HL-60/S4 treated with retinoic acid at 250 ng/mL for 4 days and 3 days (cell line): ENCODE data around the gene PHC1.

ENCODE experiments used
- in situ Hi-C: fragments of 300-500 bp; cut with MboI; formaldehyde crosslinking; loops from 2 replicates; pipeline ENCODE4 v1.7.0; 2022; ENCODE audit warnings: low sequenced_read_pairs

The PHC1 gene

DNA sequence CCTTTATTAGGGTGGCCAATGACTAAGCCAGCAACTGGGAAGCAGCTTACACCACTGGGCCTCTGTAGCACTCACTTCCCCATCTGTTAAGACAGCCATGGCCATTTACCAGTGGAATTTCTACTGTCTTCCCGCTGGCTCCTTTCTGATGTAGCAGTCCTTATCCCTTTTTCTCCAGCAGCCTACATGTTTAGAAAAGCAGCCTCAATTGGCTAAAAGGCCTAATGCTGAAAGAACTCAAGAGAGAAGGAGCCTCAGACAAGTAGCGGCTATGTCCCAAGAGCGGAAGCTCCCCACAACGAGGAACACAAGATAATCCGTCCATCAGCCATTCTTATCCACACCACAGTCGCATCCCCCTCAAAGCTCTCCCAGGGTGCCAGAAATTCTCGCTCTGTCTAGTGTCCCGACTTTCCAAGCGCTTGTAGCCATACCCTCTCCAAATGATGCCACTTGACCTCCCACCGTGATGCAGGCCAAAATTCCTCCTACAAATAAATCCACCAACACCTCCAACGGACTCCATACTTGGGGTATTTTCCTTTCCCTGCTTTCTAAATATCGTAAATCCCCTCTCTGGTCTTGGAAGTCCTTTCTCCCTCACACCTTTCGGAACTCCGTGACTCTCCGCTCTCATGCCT is 34.5 kb downstream of the PHC1 start:
- in situ Hi-C loops = no loop called here

DNA sequence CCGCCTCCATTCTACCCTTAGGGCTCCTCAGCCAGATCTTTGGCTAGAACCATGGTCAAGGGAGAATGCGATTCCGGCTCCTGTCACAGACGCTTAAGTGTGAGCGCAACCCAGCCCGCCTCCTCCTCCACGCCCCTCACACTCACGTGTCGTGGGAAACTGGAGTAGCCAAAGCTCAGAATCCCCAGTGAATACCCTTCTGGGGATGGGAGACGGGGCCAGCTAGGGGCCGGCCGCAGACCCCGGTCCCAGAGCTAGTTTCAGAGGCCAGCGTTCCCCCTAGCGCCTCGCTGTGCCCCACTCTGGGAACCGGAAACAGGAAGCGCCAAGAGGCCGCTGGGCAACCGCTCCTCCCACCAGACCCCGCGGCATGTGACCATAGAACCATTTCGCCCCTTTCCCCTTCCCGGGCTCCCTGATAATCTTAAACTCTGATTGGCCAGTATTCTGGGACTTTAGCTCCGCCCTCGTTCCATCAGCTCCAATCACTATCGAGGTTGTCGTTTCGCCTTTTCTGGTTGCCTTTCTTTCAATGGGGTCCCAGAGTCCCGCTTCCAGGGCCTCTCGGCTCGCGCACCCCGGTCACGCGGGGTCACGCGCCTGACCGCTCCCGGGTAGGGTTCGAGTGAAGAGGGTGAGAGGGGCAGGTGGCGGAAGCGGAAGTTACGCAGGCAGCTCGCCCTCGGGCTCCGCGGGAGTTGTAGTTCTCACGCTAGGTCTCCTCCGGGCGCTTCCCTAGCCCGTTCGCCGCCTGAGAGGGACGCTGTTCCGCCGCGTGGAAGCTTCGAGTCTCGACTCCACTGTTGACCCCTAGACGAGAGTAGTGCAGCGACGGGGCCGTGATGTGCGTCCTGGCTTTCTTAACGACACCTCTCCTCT is 35.3 kb downstream of the PHC1 start, which contains the start of gene M6PR:
Gene M6PR (minus strand): TSS at position 304 of the 879 bp plus-strand sequence. CDS start 3,241 bp downstream, outside the sequence.
- in situ Hi-C loops = no loop called here

DNA sequence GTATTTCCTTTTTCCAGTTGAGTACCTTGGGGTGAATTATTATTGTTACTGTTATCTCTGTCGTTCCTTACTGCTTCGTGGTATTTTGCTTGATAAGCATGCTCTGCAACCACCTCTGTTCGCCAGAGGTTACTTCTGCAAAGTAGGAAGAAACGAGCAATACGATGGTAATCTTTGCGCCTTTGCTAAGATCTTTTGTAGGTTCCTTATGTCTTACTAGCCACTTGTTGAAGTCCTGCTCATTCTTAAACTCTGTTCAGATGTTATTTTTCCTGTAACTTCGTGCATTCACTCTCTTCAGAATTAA is 35.9 kb downstream of the PHC1 start:
- in situ Hi-C loops = no loop called here

DNA sequence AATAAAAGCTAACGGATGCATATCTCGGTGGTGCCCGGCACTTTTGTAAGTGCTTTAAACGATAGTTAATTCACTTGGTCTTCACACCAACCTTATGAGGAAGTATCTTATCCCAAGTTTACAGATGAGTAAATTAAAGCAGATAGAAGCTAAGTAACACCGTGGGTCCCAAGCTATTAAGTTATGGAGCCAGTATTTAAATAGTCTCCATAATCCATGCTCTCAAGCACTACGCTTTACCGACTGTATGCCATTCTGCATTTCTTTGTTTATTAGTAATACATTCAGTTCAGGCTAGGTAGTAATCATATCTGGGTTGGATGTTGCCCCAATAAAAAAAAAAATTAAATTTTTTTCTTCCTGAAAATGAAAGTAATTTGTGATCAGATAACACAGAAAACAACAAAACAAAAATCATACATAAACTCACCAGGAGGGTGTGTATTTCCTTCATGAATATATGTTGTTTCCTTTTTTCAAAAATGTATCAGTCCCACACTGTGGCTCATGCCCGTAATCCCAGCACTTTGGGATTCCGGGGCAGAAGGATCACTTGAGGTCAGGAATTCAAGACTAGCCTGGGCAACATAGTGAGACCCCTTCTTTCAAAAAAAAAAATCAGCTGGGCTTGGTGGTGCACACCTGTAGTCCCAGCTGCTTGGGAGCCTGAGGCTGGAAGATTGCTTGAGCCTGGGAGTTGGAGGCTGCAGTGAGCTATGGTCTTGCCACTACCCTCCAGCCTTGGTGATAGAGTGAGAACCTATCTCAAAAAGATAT is 36.6 kb downstream of the PHC1 start:
- in situ Hi-C loops = no loop called here

DNA sequence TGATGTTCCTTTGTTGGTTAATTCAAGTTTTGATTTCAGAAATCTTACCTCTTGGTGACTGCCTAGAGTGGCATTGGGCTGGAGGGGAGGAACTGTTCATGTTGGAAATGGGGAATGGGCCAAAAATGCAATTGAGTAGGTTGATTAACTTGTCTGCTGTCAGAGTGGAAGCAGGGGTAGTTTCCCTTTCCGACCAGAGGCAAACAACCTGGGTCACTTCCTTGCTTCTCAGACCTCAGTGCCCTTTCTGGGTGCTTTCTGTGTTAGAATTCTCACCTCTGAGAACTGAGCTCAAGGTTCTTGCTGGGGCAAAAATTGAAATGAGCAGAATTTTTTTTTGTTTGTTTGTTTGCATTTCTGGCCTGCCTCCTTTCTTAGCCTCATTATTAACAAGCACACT is 37.4 kb downstream of the PHC1 start:
- in situ Hi-C loops = no loop called here

DNA sequence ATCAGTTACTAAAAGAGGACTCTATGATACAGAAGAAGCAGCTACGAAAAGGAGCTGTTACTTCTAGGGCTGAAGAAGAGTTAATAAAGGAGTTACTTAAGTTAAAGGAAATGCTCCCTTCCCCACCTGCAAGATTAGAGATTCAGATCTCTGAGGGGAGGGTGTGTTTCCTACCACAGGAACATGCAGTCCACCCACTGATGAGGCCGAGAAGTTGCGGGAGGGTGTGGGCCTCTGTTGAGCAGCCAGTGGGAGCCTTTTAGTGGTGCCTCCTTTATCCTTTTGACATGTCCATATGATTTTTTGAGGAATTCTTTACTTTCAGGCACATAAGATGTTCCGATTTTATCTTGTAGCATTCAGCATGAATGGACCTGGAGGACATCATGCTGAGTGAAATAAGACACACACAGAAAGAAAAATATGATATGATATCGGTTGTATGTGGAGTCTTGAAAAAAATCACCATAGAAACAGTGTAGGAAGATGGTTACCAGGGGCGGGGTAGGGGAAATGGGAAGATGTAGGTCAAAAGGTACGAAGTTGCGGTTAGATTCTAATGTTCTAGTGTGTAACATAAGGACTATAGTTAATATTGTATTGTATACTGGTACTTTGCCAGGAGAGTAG is 39.6 kb downstream of the PHC1 start:
- in situ Hi-C loops = no loop called here

DNA sequence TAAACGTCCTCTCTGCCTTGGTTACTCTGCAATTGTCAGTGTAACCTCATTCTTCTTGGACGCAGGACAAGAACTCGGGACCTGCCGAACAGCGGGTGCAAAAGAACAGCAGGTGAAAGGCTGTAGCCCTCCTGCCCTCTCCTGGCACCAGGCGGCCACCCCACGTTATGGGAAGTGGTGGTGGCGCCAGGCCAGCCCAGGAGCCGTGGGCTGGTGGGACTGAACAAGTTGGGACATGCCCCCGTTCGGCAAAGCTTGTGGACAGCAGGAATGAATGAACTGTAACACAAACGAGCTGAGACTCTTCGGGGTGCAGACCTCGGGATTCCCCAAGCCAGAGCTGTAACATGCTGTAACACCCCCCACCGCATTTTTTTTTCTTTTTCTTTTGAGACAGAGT is 41.8 kb downstream of the PHC1 start:
- in situ Hi-C loops = no loop called here

DNA sequence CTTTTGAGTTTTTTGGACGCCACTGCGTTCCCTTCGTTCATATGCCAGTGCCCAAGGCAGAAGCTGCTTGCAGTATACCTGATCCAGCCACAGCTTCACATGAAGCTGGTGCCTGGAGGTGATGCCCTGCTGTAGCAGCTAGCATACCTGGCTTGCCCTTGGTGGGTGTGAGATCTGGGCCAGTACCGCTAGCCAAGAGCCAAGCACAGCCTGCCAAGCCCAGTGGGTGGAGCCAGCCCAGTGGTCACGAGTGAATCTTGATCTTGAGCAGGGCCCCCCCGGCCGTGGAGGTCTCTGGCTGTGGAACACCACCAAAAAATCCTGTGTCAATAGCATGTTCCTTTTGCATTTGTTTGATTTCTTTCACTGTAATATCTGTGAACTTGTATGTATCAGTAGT is 42.5 kb downstream of the PHC1 start:
- in situ Hi-C loops = no loop called here

DNA sequence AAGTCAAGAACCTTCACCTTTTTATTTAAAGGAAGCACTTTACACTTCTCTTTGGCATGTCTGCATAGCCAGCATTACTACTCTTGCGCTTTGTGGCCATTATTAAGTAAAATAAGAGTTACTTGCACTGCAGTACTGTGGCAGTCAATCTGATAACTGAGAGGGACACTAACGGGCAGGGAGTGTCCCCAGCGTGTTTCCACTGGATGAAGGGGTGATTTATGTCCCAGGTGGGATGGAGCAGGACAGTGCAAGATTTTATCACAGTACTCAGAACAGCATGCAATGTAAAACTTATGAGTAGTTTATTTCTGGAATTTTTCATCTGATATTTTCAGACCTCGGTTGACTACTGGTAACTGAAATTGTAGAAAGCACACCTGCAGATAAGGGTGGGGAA is 43.3 kb downstream of the PHC1 start:
- in situ Hi-C loops = no loop called here

DNA sequence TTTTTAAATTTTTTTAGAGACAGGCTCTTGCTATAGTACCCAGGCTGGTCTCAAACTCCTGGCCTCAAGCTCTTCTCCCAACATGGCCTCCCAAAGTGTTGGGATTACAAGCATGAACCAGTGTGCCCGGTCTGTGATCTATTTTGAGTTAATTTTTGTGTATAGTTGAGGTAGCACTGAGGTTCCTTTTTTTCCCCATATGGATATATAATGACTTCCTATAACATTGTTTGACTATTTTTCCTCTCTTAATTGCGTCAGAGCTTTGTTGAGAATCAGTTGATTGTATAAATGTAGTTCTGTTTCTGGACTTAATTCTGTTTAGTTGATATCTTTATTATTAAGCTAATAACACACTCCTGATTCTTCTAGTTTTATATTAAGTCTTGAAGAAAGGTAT is 43.8 kb downstream of the PHC1 start:
- in situ Hi-C loops = no loop called here

DNA sequence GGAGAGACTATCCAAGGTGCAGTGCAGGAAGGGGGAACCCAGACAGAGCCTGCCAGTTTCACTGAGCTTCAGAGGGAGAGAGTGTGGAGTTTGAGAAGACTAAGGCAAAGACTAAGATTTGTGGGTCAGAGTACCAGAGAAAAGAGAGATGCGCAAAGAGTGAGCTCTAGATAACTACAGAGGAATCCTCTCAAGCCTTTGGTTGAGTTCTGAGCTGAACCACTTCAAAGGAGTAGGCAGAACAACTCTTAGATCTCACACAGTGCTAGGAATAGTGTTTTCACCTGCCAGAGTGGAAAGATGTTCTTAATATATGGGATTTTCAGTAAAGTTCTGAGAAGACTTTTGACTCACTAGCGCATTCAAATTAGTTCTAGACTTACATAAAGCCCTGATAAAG is 45.9 kb downstream of the PHC1 start:
- in situ Hi-C loops = no loop called here

DNA sequence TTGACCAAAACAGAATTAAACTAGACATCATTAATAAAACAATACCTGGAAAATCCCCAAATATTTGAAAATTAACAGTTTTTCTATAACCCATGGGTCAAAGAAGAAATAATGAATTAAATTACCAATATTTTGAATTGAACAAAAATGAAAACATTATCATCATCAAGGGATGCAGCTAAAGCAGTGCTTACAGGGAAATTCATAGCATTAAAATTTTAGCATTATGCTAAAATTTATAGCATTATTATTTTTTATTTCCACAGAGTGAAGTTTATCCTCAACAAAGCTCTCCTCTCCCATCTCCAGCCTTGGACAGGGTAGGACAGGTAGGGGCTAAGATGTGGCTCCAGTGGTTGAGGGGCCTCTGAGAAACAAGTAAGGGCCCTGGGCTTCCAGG is 54.5 kb downstream of the PHC1 start:
- in situ Hi-C loops = no loop called here

DNA sequence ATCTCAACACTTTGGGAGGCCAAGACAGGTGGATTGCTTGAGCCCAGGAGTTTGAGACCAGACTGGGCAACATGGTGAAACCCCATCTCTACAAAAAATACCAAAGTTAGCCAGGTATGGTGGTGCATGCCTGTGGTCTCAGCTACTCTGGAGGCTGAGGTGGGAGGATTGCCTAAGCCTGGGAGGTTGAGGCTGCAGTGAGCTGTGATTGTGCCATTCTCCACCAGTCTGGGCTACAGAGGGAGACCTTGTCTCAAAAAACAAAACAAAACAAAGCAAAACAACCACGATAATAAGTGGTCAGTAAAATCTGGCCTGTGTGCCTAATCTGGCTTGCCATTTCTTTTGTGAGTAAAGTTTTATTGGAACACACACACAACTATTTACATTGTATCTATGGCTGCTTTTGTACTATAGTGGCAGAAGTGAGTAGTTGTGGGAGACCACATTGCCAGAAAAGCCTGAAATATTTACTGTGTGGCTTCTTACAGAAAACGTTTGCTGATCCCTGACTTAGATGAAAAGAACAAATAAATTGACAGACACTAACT is 55.6 kb downstream of the PHC1 start:
- in situ Hi-C loops = no loop called here

DNA sequence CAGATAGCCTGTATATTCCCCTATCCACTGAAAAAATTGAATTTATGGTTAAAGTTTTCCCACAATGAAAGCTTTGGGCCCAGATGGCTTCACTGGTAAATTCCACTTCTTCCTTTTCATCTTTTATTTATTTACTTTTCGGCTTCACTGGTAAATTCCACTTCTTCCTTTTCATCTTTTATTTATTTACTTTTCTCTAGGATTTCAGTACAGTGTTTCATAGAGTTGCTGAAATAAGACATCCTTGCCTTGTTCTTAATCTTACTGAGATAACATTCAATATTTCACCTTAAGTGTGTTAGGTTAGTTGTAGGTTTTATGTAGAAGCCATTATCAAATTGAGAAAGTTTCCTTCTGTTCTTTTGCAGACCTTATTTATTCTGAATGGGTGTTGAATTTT is 56.1 kb downstream of the PHC1 start:
- in situ Hi-C loops = no loop called here

DNA sequence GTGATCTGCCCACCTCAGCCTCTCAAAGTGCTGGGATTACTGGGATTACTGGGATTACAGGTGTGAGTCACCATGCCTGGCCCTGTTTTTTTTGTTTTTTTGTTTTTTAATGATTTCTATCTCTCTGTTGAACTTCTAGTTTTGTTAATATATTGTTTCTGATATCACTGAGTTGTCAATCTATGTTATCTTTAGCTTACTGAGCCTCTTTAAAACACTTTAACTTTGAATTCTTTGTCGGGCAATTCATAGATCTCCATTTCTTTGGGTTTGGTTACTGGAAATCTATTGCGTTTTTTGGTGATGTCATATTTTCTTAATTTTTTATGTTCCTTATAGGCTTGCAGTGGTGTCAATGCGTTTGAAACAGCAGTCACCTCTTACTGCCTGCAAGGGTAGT is 65.8 kb downstream of the PHC1 start:
- in situ Hi-C loops = no loop called here

DNA sequence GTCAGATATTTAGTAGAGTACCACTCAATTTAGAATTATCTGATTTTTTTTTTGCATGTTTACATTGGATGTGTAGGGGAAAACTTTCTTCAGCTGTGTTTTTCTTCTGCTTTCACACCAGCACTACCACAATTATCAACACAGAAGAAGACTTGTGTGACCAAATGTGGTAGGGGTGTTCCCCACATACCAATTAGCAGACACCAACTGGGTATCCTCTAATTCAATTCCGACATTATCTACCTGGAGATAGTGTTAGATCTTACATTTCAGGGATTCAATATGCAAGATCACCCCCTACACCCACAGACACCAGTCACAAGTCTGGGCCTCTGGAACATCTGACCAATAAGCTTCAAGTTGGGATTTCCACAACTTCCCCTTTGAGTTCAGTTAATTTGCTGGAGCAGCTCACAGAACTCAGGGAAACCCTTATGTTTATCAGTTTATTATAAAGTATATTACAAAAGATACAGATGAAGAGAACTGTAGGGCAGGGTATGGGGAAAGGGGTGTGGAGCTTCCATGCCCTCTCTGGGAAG is 71.0 kb downstream of the PHC1 start:
- in situ Hi-C loops = no loop called here

DNA sequence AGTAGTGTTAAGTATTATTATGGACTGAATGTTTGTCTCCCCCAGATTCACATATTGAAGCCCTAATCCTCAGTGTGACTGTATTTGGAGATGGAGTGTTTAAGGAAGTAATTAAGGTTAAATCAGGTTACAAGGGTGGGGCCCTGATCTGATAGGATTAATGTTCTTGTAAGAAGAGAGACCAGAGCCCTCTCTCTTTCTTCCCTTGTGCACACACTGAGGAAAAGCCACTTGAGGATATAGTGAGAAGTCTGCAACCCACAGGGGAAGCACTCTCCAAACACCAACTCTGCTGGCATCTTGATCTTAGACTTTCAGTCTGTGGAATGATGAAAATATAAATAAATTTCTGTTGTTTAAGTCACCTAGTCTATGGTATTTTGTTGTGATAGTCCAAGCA is 72.9 kb downstream of the PHC1 start:
- in situ Hi-C loops = no loop called here

DNA sequence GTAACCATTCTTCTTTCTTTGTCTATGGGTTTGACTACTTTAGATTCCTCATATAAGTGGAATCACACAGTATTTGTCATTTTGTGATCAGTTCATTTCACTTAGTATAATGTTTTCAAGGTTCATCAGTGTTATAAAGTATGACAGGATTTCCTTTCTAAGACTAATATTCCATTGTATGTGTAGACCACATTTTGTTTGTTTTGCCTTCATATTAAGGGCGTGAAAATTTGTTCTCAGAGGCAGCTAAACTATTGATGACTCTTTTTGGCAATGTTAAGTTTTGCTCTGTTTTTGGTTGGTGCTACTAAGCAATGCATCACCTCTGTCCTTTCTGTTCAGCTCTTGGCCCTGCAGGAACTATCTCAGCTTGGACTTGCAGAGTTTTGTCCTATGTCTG is 73.4 kb downstream of the PHC1 start:
- in situ Hi-C loops = no loop called here

DNA sequence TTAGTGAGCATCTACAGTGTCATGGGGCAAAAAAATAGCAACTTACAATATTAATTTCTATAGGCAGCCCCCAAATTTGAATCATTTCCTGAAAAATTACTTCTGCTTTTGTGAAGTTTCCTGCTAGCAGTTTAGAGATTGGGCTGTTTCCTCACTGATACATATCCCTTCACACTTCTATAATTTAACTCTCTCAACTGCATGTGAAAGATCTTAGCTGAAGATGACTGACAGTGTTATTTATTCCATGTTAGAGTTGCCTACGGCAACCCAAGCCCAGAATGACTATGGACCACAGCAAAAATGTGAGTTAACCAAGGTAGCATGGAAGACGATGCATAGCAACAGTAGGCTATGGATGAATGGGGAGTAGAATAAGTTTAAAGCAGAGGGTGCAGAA is 75.1 kb downstream of the PHC1 start, which contains the start of gene KLRG1:
Gene KLRG1 (plus strand): TSS at position 134 of the 400 bp plus-strand sequence. CDS start 90 bp downstream, at position 224.
- in situ Hi-C loops = no loop called here
